ENCODE results near the gene MTHFD1L.
A peak's percentile ranks its signal among the peaks of the same experiment; 100 is the strongest.
"Not testable (repeated sequence)": the region's sequence is repeated elsewhere in the genome, so short reads cannot be mapped to it uniquely, and the experiment has no call there.

Gene MTHFD1L

GRCh38 chr6:151041686-151042085 is 176.2 kb downstream of the MTHFD1L start:
- no peak for DNase-seq (ENCODE audit: low spot score)

GRCh38 chr6:151042911-151043330 is 177.4 kb downstream of the MTHFD1L start:
- not testable (repeated sequence) for DNase-seq (ENCODE audit: low spot score)

GRCh38 chr6:151043944-151044343 is 178.4 kb downstream of the MTHFD1L start:
- no peak for DNase-seq (ENCODE audit: low spot score)

- DNase-seq (ENCODE audit: low spot score): no peak
These were observed 179.3 kb downstream of the MTHFD1L start for GRCh38 chr6:151044465-151045441.

- DNase-seq (ENCODE audit: low spot score): not testable (repeated sequence)
These were observed 180.2 kb downstream of the MTHFD1L start for GRCh38 chr6:151045511-151046222.

GRCh38 chr6:151051164-151051563 is 185.7 kb downstream of the MTHFD1L start:
- no peak for DNase-seq (ENCODE audit: low spot score)

GRCh38 chr6:151052021-151052646 is 186.6 kb downstream of the MTHFD1L start:
- DNase-seq (ENCODE audit: low spot score): no peak

- no peak for DNase-seq (ENCODE audit: low spot score)
These were observed 188.8 kb downstream of the MTHFD1L start for GRCh38 chr6:151054306-151054705.

GRCh38 chr6:151056230-151056907 is 190.9 kb downstream of the MTHFD1L start:
- DNase-seq (ENCODE audit: low spot score): no peak

- DNase-seq (ENCODE audit: low spot score): no peak
These were observed 191.6 kb downstream of the MTHFD1L start for GRCh38 chr6:151057061-151057460.

GRCh38 chr6:151058021-151058733 is 192.7 kb downstream of the MTHFD1L start:
- DNase-seq (ENCODE audit: low spot score): no peak

- DNase-seq (ENCODE audit: low spot score): no peak
These were observed 194.2 kb downstream of the MTHFD1L start for GRCh38 chr6:151059612-151060095.

GRCh38 chr6:151060096-151060765 is 194.7 kb downstream of the MTHFD1L start:
- DNase-seq (ENCODE audit: low spot score): peak; percentile 54

- no peak for DNase-seq (ENCODE audit: low spot score)
These were observed 195.4 kb downstream of the MTHFD1L start for GRCh38 chr6:151060766-151061531.

GRCh38 chr6:151063352-151063751 is 197.8 kb downstream of the MTHFD1L start:
- no peak for DNase-seq (ENCODE audit: low spot score)

GRCh38 chr6:151063842-151064647 is 198.5 kb downstream of the MTHFD1L start:
- no peak for DNase-seq (ENCODE audit: low spot score)

- DNase-seq (ENCODE audit: low spot score): no peak
These were observed 199.7 kb downstream of the MTHFD1L start for GRCh38 chr6:151065027-151065815.

Data from AG08396 (cell line).